ENCODE measurements around the gene GPR3.

Gene GPR3

DNA sequence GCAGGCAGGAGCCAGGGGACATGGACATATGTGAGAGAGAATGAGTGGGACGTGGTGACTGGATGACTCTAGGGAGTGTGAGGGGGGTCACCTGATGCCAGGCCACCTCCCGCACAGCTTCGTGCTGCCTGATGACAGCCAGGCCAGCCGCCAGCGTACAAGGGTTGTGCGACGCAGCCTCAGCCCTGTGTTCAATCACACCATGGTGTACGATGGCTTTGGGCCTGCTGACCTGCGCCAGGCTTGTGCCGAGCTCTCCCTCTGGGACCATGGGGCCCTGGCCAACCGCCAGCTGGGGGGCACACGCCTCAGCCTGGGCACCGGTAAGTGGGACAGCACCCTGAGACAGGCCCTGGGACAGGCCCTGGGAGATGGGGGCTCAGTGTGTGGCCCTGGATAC lies 39.3 kb upstream of the GPR3 start:
- ChIA-PET POLR2A (interaction anchor here (2.2 kb wide), 1 partner anchor 13 kb away, joined by 21 read pairs; the partner anchor contains the start of gene MAP3K6), CTCF (no interaction called here)
- TF ChIP-seq FOXM1 (IDR thresholded peaks at IDR 0.05; ENCODE audit: borderline replicate concordance) (no peak), TARDBP (IDR thresholded peaks at IDR 0.05) (no peak), BHLHE40 (IDR thresholded peaks at IDR 0.05; ENCODE audit: borderline replicate concordance) (no peak), ARNT (IDR thresholded peaks at IDR 0.05) (no peak), ZNF384 (IDR thresholded peaks at IDR 0.05) (no peak), L3MBTL2 (conservative IDR thresholded peaks at IDR 0.05) (no peak), HDGF (IDR thresholded peaks at IDR 0.05; ENCODE audit: borderline replicate concordance) (no peak), SUZ12 (IDR thresholded peaks at IDR 0.05) (no peak)
- no peak for DNase-seq (ENCODE audit: extremely low spot score)

DNA sequence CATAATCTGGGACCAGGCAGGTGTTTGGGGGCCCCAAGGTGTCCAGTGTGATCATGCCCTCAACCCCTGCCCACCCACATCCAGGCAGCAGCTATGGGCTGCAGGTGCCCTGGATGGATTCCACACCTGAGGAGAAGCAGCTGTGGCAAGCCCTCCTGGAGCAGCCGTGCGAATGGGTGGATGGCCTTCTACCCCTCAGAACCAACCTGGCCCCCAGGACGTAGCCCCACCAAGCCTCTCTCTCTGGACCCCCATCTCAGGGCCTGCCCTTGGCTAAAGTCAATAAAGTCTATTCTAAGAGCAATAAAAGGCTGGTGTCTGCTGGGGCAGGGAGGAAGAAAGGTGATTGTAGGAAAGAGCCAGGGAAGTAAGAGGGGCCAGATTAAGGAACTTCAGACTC lies 38.8 kb upstream of the GPR3 start:
- CTCF ChIA-PET = interaction anchor here (0.6 kb wide), 1 partner anchor 430 kb away, joined by 5 read pairs; no protein-coding TSS in a partner anchor
- no peak for TF ChIP-seq LEF1 (IDR thresholded peaks at IDR 0.05; ENCODE audit: borderline replicate concordance)
- no peak for TF ChIP-seq FOXM1 (IDR thresholded peaks at IDR 0.05; ENCODE audit: borderline replicate concordance)
- no peak for TF ChIP-seq FOXK2 (IDR thresholded peaks at IDR 0.05)
- TF ChIP-seq ZNF384 (IDR thresholded peaks at IDR 0.05) = no peak
- TF ChIP-seq HDGF (IDR thresholded peaks at IDR 0.05; ENCODE audit: borderline replicate concordance) = no peak
- TF ChIP-seq, protein P1, sequence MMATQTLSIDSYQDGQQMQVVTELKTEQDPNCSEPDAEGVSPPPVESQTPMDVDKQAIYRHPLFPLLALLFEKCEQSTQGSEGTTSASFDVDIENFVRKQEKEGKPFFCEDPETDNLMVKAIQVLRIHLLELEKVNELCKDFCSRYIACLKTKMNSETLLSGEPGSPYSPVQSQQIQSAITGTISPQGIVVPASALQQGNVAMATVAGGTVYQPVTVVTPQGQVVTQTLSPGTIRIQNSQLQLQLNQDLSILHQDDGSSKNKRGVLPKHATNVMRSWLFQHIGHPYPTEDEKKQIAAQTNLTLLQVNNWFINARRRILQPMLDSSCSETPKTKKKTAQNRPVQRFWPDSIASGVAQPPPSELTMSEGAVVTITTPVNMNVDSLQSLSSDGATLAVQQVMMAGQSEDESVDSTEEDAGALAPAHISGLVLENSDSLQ (IDR thresholded peaks at IDR 0.05) = no peak
- no peak for TF ChIP-seq ELF4 (IDR thresholded peaks at IDR 0.05)
- no peak for TF ChIP-seq SP1 (IDR thresholded peaks at IDR 0.05)
- TF ChIP-seq BHLHE40 (IDR thresholded peaks at IDR 0.05; ENCODE audit: borderline replicate concordance) = no peak
- no peak for TF ChIP-seq NFRKB (IDR thresholded peaks at IDR 0.05)
- TF ChIP-seq SUZ12 (IDR thresholded peaks at IDR 0.05) = no peak
- no peak for TF ChIP-seq L3MBTL2 (conservative IDR thresholded peaks at IDR 0.05)
- POLR2A ChIA-PET = interaction anchor here (2.2 kb wide), 1 partner anchor 12 kb away, joined by 21 read pairs; the partner anchor contains the start of gene MAP3K6
- no peak for DNase-seq (ENCODE audit: extremely low spot score)

DNA sequence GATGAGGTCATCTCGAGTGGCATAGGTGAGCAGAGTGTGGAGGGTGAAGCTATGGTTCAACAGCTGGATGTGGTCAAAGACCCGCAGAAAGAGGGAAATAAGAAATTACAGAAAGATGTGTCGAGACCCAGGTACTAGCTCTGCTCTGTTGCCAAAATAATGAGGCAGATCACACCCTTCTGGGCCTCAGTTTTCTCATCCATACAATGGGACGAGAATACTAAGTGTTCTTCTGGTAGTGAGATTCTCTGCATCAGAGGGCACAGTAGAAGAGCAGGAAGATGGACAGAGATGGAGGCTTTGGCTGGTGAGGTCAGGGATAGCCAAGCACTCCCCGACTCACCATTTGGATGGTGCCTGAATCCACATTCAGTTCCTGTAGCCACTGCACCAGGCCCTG lies 36.7 kb upstream of the GPR3 start:
- DNase-seq (ENCODE audit: extremely low spot score) = no peak
- TF ChIP-seq ARNT (IDR thresholded peaks at IDR 0.05) (no peak), ELF4 (IDR thresholded peaks at IDR 0.05) (no peak), NFRKB (IDR thresholded peaks at IDR 0.05) (no peak), FOXK2 (IDR thresholded peaks at IDR 0.05) (no peak), HDGF (IDR thresholded peaks at IDR 0.05; ENCODE audit: borderline replicate concordance) (no peak), SUZ12 (IDR thresholded peaks at IDR 0.05) (no peak), FOXA1 (IDR thresholded peaks at IDR 0.05) (no peak), LEF1 (IDR thresholded peaks at IDR 0.05; ENCODE audit: borderline replicate concordance) (no peak)
- ChIA-PET CTCF (interaction anchor here (0.7 to 1.5 kb wide), 2 partner anchors 12 to 13 kb away, joined by 3 read pairs; no protein-coding TSS in a partner anchor), POLR2A (interaction anchor here (0.7 kb wide), 1 partner anchor 10 kb away, joined by 3 read pairs; no protein-coding TSS in a partner anchor)

DNA sequence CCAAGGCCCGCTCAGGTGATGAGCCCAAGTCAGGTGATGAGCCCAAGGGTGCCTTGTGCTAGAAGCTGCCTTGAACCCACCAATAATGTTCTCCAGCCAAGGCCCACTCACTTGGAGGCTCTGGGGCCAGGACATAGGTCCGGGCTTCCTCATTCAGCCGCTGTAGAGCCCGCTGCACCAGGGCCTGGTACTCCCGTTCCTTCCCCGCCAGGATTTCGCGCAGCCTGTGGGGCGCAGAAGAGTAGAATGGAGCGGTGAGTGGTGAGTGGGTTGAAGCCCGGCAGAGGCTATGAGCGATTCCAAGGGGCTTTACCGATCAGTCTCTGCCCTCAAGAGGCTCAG lies 36.2 kb upstream of the GPR3 start:
- CTCF ChIA-PET = interaction anchor here (0.7 to 2.2 kb wide), 3 partner anchors 11 to 13 kb away, joined by 3 to 25 read pairs (median 3); partner anchors contain the start of gene MAP3K6

DNA sequence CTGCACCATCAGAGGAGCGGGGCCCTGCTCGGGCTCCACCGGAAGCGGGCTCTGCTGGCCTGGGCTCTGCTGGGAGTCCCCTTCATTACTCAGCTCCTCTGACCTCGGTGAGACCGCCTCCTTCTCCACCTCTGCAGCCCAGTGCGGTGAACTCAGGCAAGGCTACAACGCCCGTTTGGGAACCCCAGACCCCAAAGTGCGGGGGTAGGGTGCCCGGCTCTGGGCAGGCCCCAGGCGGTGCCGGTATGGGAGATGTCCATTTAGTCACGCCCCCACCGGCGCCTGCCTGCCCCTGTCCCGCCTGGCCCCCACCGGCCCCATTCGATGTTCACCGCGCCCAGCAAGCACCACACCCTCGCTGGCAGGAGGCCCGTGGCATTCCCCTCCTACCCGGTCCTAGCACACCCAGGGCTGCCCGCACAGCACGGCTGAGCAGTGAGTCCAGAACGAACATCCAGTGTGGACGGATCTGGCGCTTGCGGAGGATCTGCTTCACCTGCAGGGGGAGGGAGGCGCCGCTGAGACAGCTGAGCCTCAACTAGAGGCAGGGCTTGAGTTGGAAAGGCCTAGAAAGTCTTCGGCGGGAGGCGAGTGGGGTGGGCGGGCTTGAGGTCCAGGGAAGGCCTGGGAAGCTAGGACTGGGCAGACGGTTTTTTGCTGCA lies 35.7 kb upstream of the GPR3 start:
- ChIA-PET CTCF (interaction anchor here (0.5 to 2.2 kb wide), 13 partner anchors 9 to 544 kb away, joined by 3 to 25 read pairs (median 5); partner anchors contain the start of genes GPR3, MAP3K6 and SYTL1), POLR2A (interaction anchor here (1.7 kb wide), 1 partner anchor 9 kb away, joined by 18 read pairs; the partner anchor contains the start of gene MAP3K6)
- TF ChIP-seq FOXA1 (IDR thresholded peaks at IDR 0.05) (no peak), LEF1 (IDR thresholded peaks at IDR 0.05; ENCODE audit: borderline replicate concordance) (no peak), BHLHE40 (IDR thresholded peaks at IDR 0.05; ENCODE audit: borderline replicate concordance) (no peak), CTBP1 (IDR thresholded peaks at IDR 0.05; ENCODE audit: borderline replicate concordance) (no peak), TARDBP (IDR thresholded peaks at IDR 0.05) (no peak), FOXK2 (IDR thresholded peaks at IDR 0.05) (no peak), SUZ12 (IDR thresholded peaks at IDR 0.05) (no peak), ZNF384 (IDR thresholded peaks at IDR 0.05) (no peak), SP1 (IDR thresholded peaks at IDR 0.05) (no peak), L3MBTL2 (conservative IDR thresholded peaks at IDR 0.05) (no peak), FOXM1 (IDR thresholded peaks at IDR 0.05; ENCODE audit: borderline replicate concordance) (no peak), NFRKB (IDR thresholded peaks at IDR 0.05) (no peak), ARNT (IDR thresholded peaks at IDR 0.05) (no peak), ELF4 (IDR thresholded peaks at IDR 0.05) (no peak), HDGF (IDR thresholded peaks at IDR 0.05; ENCODE audit: borderline replicate concordance) (no peak)
- TF ChIP-seq, protein P1 (IDR thresholded peaks at IDR 0.05) = no peak
- DNase-seq (ENCODE audit: extremely low spot score) = no peak

More for the DNA sequence above, 36.2 kb upstream of the GPR3 start:
- no peak for TF ChIP-seq FOXA1 (IDR thresholded peaks at IDR 0.05)
- no peak for TF ChIP-seq CTBP1 (IDR thresholded peaks at IDR 0.05; ENCODE audit: borderline replicate concordance)
- TF ChIP-seq LEF1 (IDR thresholded peaks at IDR 0.05; ENCODE audit: borderline replicate concordance) = no peak
- TF ChIP-seq FOXK2 (IDR thresholded peaks at IDR 0.05) = no peak
- TF ChIP-seq SP1 (IDR thresholded peaks at IDR 0.05) = no peak
- no peak for TF ChIP-seq ELF4 (IDR thresholded peaks at IDR 0.05)
- TF ChIP-seq TARDBP (IDR thresholded peaks at IDR 0.05) = no peak
- TF ChIP-seq FOXM1 (IDR thresholded peaks at IDR 0.05; ENCODE audit: borderline replicate concordance) = no peak
- TF ChIP-seq NFRKB (IDR thresholded peaks at IDR 0.05) = no peak
- no peak for DNase-seq (ENCODE audit: extremely low spot score)
- POLR2A ChIA-PET = interaction anchor here (1.7 kb wide), 1 partner anchor 10 kb away, joined by 18 read pairs; the partner anchor contains the start of gene MAP3K6

DNA sequence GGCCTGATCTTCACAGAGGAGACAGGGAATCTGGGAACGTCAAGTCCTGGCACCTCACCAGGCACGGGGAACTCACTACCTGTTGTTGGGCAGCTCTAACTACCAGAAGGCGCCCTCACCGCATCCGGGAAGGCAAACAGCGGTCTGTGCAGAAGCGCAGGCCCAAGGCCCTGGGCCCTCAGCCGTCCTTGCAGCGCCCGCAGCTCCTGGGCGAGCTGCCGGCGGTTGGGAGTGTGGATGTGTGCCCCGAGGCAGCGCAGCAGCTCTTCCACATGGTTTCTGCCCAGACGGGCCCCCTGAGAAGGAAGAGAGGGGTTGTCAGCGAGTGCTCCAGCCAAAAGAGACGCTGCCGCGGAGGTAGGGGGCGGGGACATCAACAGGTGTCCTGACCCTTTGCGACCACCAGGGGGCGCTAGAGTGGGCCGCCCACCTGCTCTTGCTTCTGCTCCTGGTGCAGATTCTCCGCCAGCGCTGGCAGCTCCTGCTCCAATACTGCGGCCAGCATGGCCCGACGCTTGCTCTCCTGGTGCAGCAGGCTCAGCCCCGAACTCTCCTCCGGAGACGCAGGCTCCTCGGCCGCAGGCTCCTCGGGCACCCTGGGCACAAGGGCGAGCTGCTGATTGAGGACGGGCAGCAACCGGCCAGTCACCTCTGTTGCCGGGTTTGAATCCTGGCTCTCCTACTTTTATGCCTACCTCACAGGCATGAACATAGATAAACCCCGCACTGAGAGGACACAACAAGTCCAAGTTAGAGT lies 35.0 kb upstream of the GPR3 start:
- ChIA-PET CTCF (interaction anchor here (0.5 to 2.2 kb wide), 13 partner anchors 8 to 543 kb away, joined by 3 to 25 read pairs (median 5); partner anchors contain the start of genes GPR3, MAP3K6 and SYTL1), POLR2A (interaction anchor here (1.7 kb wide), 1 partner anchor 9 kb away, joined by 18 read pairs; the partner anchor contains the start of gene MAP3K6)
- DNase-seq (ENCODE audit: extremely low spot score) = peak; percentile 91
- no peak for TF ChIP-seq L3MBTL2 (conservative IDR thresholded peaks at IDR 0.05)
- TF ChIP-seq SUZ12 (IDR thresholded peaks at IDR 0.05) = no peak
- TF ChIP-seq FOXK2 (IDR thresholded peaks at IDR 0.05) = no peak
- TF ChIP-seq SP1 (IDR thresholded peaks at IDR 0.05) = no peak
- no peak for TF ChIP-seq LEF1 (IDR thresholded peaks at IDR 0.05; ENCODE audit: borderline replicate concordance)
- no peak for TF ChIP-seq FOXM1 (IDR thresholded peaks at IDR 0.05; ENCODE audit: borderline replicate concordance)
- TF ChIP-seq BHLHE40 (IDR thresholded peaks at IDR 0.05; ENCODE audit: borderline replicate concordance) = no peak
- no peak for TF ChIP-seq HDGF (IDR thresholded peaks at IDR 0.05; ENCODE audit: borderline replicate concordance)
- TF ChIP-seq FOXA1 (IDR thresholded peaks at IDR 0.05) = no peak
- TF ChIP-seq, protein P1 (IDR thresholded peaks at IDR 0.05) = no peak
- no peak for TF ChIP-seq ARNT (IDR thresholded peaks at IDR 0.05)
- TF ChIP-seq ELF4 (IDR thresholded peaks at IDR 0.05) = no peak
- no peak for TF ChIP-seq NFRKB (IDR thresholded peaks at IDR 0.05)
- TF ChIP-seq CTBP1 (IDR thresholded peaks at IDR 0.05; ENCODE audit: borderline replicate concordance) = no peak
- TF ChIP-seq TARDBP (IDR thresholded peaks at IDR 0.05) = no peak
- no peak for TF ChIP-seq ZNF384 (IDR thresholded peaks at IDR 0.05)

Data from HEK293T (cell line).